GM19438 (cell line): ENCODE data around the gene CTNNBIP1.
"Not testable (repeated sequence)": the region's sequence is repeated elsewhere in the genome, so short reads cannot be mapped to it uniquely, and the experiment has no call there.

Experiments
- ATAC-seq: cut with Tn5 transposase; IDR thresholded peaks from one replicate; pipeline ENCODE4 v1.9.1; 2021; ENCODE audit warnings: low read depth; ENCODE audit not compliant: unreplicated experiment

CTNNBIP1 gene

GRCh38 chr1:9910076-9910422 is at the start of gene CTNNBIP1:
TSS of gene CTNNBIP1 (minus strand) at chr1:9910269. CDS start at chr1:9872064, 38,205 bp downstream.
- ATAC-seq, result peak; percentile 66

GRCh38 chr1:9957726-9958125 is 47.7 kb upstream of the CTNNBIP1 start:
- no peak for ATAC-seq

GRCh38 chr1:9946315-9946714 is 36.2 kb upstream of the CTNNBIP1 start:
- no peak for ATAC-seq

- peak; percentile 84 for ATAC-seq
Observed at GRCh38 chr1:9942939-9943788, 33.1 kb upstream of the CTNNBIP1 start, which contains the start of the genes LZIC and NMNAT1. TSS of gene LZIC (minus strand) at chr1:9943391. CDS start at chr1:9936619, 6,772 bp downstream. TSS of gene NMNAT1 (plus strand) at chr1:9943475. CDS start at chr1:9972074, 28,599 bp downstream.

- ATAC-seq, result peak; percentile 12
Observed at GRCh38 chr1:9942399-9942938, 32.4 kb upstream of the CTNNBIP1 start.

- no peak for ATAC-seq
Observed at GRCh38 chr1:9929431-9930385, 19.6 kb upstream of the CTNNBIP1 start.

- ATAC-seq, result no peak
Observed at GRCh38 chr1:9927259-9927658, 17.2 kb upstream of the CTNNBIP1 start.

- ATAC-seq, result no peak
Observed at GRCh38 chr1:9922342-9922741, 12.3 kb upstream of the CTNNBIP1 start.

- ATAC-seq, result no peak
Observed at GRCh38 chr1:9920606-9921005, 10.5 kb upstream of the CTNNBIP1 start.

GRCh38 chr1:9917901-9918300 is 7.8 kb upstream of the CTNNBIP1 start:
- ATAC-seq, result no peak

- not testable (repeated sequence) for ATAC-seq
Observed at GRCh38 chr1:9917495-9917894, 7.4 kb upstream of the CTNNBIP1 start.

GRCh38 chr1:9916452-9916851 is 6.4 kb upstream of the CTNNBIP1 start:
- no peak for ATAC-seq

- no peak for ATAC-seq
Observed at GRCh38 chr1:9914610-9914937, 4.5 kb upstream of the CTNNBIP1 start.

GRCh38 chr1:9912264-9912936 is 2.3 kb upstream of the CTNNBIP1 start:
- ATAC-seq, result no peak

- ATAC-seq, result peak; percentile 93
Observed at GRCh38 chr1:9910423-9911178, 532 bp upstream of the CTNNBIP1 start.

- ATAC-seq, result peak; percentile 5
Observed at GRCh38 chr1:9909234-9910046, 629 bp downstream of the CTNNBIP1 start.

- no peak for ATAC-seq
Observed at GRCh38 chr1:9908871-9909233, 1.2 kb downstream of the CTNNBIP1 start.

- ATAC-seq, result no peak
Observed at GRCh38 chr1:9907441-9907840, 2.6 kb downstream of the CTNNBIP1 start.

GRCh38 chr1:9906466-9906865 is 3.6 kb downstream of the CTNNBIP1 start:
- ATAC-seq, result no peak
